Central memory CD8-positive, alpha-beta T cell (primary cell): ENCODE results near the gene PIP5K1C.
"Not testable (repeated sequence)": the region's sequence is repeated elsewhere in the genome, so short reads cannot be mapped to it uniquely, and the experiment has no call there.

Source experiments
- ATAC-seq: fragments of 150-1000 bp; cut with Tn5 transposase; replicated peaks from 2 replicates; pipeline ENCODE4 v1.10.0; 2022; ENCODE audit warnings: mild to moderate bottlenecking, moderate FRiP score, moderate number of reproducible peaks; ENCODE audit not compliant: poor library complexity, severe bottlenecking; ENCODE audit errors: extremely low read depth
- DNase-seq, 2 donors: peaks; one replicate each; pipeline ENCODE4 v3.0.0; 2021; ENCODE audit warnings: low spot score in 2 of 2
- H3K27ac Mint-ChIP-seq: one replicate; pipeline ENCODE4 v1.8.0; 2022; ENCODE audit warnings: low read depth, mild to moderate bottlenecking, moderate library complexity, mixed read lengths
- H3K27me3 Mint-ChIP-seq: one replicate; pipeline ENCODE4 v1.8.0; 2022; ENCODE audit warnings: mixed read lengths
- H3K36me3 Mint-ChIP-seq: one replicate; pipeline ENCODE4 v1.8.0; 2022; ENCODE audit warnings: mild to moderate bottlenecking, moderate library complexity, mixed read lengths; ENCODE audit not compliant: insufficient read depth
- H3K4me1 Mint-ChIP-seq: one replicate; pipeline ENCODE4 v1.8.0; 2022; ENCODE audit warnings: mixed read lengths
- H3K4me3 Mint-ChIP-seq: one replicate; pipeline ENCODE4 v1.8.0; 2022; ENCODE audit warnings: mild to moderate bottlenecking, moderate library complexity, mixed read lengths
- H3K9me3 Mint-ChIP-seq: one replicate; pipeline ENCODE4 v1.8.0; 2022; ENCODE audit warnings: mixed read lengths

The PIP5K1C gene

DNA sequence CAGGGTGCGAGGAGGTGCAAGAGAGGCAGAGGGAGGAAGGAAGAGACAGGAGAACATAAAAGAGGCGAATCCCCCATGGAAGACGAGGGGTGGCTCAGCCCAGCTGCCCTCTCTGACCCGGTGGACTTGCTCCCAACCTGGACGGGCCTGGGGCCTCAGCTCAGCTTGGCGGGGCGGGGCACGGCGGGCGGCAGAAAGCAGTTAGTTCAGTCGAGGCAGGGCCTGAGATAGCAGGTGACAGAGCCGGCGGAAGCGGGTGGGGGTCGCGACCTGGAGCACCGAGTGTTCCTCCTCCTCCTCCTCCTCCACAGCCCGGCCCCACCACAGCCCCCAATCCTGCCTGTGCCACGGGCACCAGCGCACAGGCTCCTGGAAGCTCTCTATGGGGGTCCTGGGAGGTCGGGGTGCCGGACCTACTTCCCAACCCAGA is 66.7 kb downstream of the PIP5K1C start:
- ATAC-seq (no peak), DNase-seq (no peak)
- no peaks in the 10 kb centered on the region for H3K9me3 Mint-ChIP-seq
- no peak overlapping the region for H3K4me3 Mint-ChIP-seq
- peaks cover 4% of the 10 kb centered on the region for H3K36me3 Mint-ChIP-seq
- peaks cover 6% of the 10 kb centered on the region for H3K4me1 Mint-ChIP-seq
- no peaks in the 10 kb centered on the region for H3K27me3 Mint-ChIP-seq
- peak overlapping the region; percentile 20 for H3K27ac Mint-ChIP-seq

DNA sequence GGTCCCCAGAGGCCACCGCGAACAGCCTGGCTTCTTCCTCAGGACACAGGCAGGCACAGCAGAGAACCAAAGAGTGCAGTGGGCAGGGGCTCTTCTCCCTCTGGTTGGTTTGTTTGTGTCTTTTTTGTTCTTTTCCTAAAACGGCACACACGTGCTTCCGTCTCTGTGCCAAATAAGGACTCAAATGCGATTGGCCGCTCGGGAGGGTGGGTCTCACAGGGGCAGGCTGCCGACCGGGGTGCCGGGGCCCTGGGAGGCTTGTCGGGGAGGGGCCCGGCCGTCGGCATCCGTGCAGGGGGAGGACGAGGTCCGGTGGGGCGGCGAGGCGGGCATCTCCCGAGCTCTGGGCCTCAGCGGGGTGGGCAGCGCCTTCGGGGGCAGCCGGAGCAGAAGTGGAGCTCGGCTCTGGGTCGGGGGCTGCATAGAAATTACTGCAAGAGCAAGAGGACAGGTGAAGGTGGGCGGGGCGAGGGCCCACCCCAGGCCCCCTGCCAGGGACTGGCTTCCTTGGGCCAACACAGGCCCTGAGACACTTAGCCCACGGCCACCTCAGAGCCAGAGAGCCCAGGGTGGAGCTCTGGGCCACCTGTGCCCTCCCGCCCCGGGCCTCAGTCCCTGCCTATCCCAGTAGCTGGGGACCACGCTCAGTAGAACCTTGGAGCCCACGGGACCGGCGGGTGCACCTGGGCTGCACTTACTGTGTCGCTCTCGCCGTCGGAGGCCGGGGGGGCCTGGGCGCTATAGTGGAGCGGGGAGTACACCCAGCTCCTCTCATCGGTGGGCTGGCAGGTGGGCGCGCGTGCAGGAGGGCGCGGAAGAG is 67.3 kb downstream of the PIP5K1C start:
- Mint-ChIP-seq H3K27me3 (no peaks in the 10 kb centered on the region), H3K36me3 (peaks cover 2% of the 10 kb centered on the region), H3K4me1 (peaks cover 6% of the 10 kb centered on the region), H3K27ac (peak overlapping the region; percentile 20), H3K4me3 (no peak overlapping the region), H3K9me3 (no peaks in the 10 kb centered on the region)
- ATAC-seq (no peak), DNase-seq (no peak)

GRCh38 chr19:3632098-3632497 is 68.2 kb downstream of the PIP5K1C start:
- Mint-ChIP-seq H3K27me3 (no peaks in the 10 kb centered on the region), H3K27ac (no peak overlapping the region), H3K4me1 (peaks cover 8% of the 10 kb centered on the region), H3K36me3 (peaks cover 2% of the 10 kb centered on the region), H3K4me3 (no peak overlapping the region), H3K9me3 (no peaks in the 10 kb centered on the region)
- no peak for DNase-seq
- ATAC-seq, result no peak

DNA sequence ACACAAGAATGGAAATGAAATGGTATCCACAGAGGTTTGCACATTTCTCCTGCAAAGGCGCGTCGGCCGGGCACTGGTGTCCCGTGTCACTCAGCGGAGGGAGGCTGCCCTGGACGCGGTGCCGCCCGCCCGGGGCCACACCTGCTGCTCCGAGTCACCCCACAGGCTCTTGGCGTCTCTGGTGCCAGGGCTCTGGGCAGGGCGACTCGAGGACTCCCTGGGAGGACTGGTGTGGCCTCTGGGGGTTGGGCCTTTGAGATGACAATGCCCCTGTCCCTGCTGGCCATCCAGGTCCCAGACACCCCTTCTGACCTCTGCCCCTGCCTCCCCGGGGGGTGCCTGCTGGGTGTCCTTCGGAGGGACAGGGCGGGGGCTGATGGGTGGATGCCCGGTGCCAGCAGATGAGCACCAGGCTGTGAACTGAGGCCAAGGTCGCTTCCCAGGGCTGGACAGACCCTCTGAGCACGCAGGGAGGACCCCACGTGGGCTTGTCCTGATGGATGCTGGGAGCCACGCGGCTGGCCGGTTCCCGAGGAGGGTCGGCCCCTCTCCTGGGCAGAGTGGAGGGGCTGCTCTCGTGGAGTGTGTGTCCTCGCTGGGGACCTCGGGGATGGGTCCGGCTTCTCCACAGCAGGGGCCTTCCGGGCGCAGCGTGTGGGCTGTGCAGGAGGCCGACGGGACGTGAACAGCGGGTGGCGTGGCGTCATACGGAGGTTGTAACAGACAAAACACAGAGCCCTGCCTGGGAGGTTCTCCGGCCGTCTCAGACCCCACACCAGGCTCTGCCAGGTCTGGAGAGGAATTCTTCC is 69.0 kb downstream of the PIP5K1C start:
- Mint-ChIP-seq H3K36me3 (peaks cover 7% of the 10 kb centered on the region), H3K4me1 (peaks cover 17% of the 10 kb centered on the region), H3K9me3 (no peaks in the 10 kb centered on the region), H3K27me3 (no peaks in the 10 kb centered on the region), H3K27ac (no peak overlapping the region), H3K4me3 (no peak overlapping the region)
- no peak for DNase-seq
- ATAC-seq, result no peak

DNA sequence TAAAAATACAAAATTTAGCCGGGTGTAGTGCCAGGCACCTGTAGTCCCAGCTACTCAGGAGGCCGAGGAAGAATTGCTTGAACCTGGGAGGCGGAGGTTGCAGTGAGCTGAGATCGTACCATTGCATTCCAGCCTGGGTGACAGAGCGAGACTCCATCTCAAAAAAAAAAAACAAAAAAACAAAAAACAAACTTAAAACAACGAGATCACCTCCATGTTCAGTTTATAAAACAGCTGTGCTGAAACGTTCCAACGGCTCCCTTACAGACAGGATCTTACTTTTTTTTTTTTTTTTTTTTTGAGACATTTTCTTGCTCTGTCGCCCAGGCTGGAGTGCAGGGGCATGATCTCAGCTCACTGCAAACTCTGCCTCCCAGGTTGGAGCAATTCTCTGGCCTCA is 71.5 kb downstream of the PIP5K1C start:
- not testable (repeated sequence) for H3K27me3 Mint-ChIP-seq, H3K4me3 Mint-ChIP-seq, H3K27ac Mint-ChIP-seq, H3K9me3 Mint-ChIP-seq, ATAC-seq, DNase-seq
- Mint-ChIP-seq H3K36me3 (peaks cover 12% of the 10 kb centered on the region), H3K4me1 (peaks cover 23% of the 10 kb centered on the region)

GRCh38 chr19:3627351-3627723 is 72.9 kb downstream of the PIP5K1C start:
- Mint-ChIP-seq H3K27me3 (no peaks in the 10 kb centered on the region), H3K36me3 (peaks cover 20% of the 10 kb centered on the region), H3K4me3 (peak overlapping the region; percentile 98), H3K4me1 (peaks cover 25% of the 10 kb centered on the region), H3K9me3 (no peaks in the 10 kb centered on the region), H3K27ac (peak overlapping the region; percentile 92)
- ATAC-seq (no peak), DNase-seq (no peak)

GRCh38 chr19:3626473-3627350 is 73.6 kb downstream of the PIP5K1C start, which contains the start of gene CACTIN:
Gene CACTIN (minus strand): TSS chr19:3626790. CDS start chr19:3626762, 28 bp downstream.
- ATAC-seq (peak; percentile 98), DNase-seq (peak; percentile 97 to 98)
- H3K27ac Mint-ChIP-seq, result peak within 1 kb of the TSS; percentile 92
- H3K27me3 Mint-ChIP-seq, result no peaks in the 10 kb centered on the region
- H3K36me3 Mint-ChIP-seq, result peaks cover 21% of the 10 kb centered on the region
- H3K9me3 Mint-ChIP-seq, result no peaks in the 10 kb centered on the region
- peak within 1 kb of the TSS; percentile 98 for H3K4me3 Mint-ChIP-seq
- peaks cover 29% of the 10 kb centered on the region for H3K4me1 Mint-ChIP-seq

DNA sequence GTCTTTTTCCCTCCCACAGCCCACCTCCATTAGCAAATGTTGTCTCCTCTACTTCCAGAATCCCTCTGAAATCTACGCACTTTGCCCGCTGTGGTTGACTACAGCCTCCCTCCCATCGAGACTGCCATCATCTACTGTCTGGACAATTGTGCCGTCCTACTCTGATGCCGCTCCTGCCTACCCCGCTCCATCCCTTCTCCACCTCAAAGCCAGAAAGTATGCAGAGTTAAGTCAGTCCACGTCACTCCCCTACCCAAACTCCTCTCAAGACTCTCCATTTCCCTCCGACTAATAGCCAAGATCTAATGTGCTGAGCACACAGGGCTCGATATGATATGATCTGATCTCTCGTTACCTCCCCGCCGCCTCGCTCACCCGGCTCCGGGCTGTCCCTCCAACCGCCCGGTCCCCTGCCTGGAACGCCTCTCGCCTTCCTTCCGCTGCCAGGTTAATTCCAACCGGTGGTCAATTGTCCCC is 74.2 kb downstream of the PIP5K1C start:
- peak overlapping the region; percentile 98 for H3K4me3 Mint-ChIP-seq
- H3K27ac Mint-ChIP-seq, result peak overlapping the region; percentile 92
- ATAC-seq, result no peak
- H3K4me1 Mint-ChIP-seq, result peaks cover 29% of the 10 kb centered on the region
- peaks cover 20% of the 10 kb centered on the region for H3K36me3 Mint-ChIP-seq
- H3K9me3 Mint-ChIP-seq, result no peaks in the 10 kb centered on the region
- DNase-seq, result no peak
- no peaks in the 10 kb centered on the region for H3K27me3 Mint-ChIP-seq

DNA sequence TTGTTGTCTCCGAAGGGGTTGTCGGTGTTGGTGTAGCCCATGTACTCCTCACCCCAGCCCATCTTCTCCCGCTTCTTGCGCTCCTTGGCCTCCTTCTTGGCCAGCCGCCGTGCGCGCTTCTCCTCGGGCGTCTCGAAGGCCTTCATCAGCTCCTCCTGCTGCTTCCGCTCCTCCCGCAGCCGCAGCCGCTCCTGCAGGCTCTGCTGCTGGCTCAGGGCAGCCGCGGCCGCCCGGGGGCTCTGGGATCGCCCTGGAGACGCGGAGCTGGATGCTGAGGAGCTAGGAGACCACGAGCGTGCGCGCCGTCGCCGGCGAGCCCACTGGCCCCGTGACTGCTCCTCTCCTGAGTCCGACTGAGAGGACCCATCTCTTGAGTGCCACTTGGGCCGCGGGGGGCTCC is 76.6 kb downstream of the PIP5K1C start:
- Mint-ChIP-seq H3K36me3 (peaks cover 20% of the 10 kb centered on the region), H3K4me3 (no peak overlapping the region), H3K27ac (no peak overlapping the region), H3K27me3 (no peaks in the 10 kb centered on the region), H3K4me1 (peaks cover 29% of the 10 kb centered on the region), H3K9me3 (no peaks in the 10 kb centered on the region)
- DNase-seq (no peak), ATAC-seq (no peak)

GRCh38 chr19:3622224-3622623 is 78.0 kb downstream of the PIP5K1C start:
- no peak for ATAC-seq
- H3K4me3 Mint-ChIP-seq, result no peak overlapping the region
- H3K36me3 Mint-ChIP-seq, result peaks cover 22% of the 10 kb centered on the region

GRCh38 chr19:3621689-3622088 is 78.6 kb downstream of the PIP5K1C start:
- ATAC-seq, result no peak
- H3K4me3 Mint-ChIP-seq, result no peak overlapping the region
- H3K27ac Mint-ChIP-seq, result no peak overlapping the region
- H3K36me3 Mint-ChIP-seq, result peaks cover 22% of the 10 kb centered on the region
- no peaks in the 10 kb centered on the region for H3K9me3 Mint-ChIP-seq
- no peak for DNase-seq
- H3K4me1 Mint-ChIP-seq, result peaks cover 23% of the 10 kb centered on the region
- no peaks in the 10 kb centered on the region for H3K27me3 Mint-ChIP-seq

More at GRCh38 chr19:3622224-3622623, 78.0 kb downstream of the PIP5K1C start:
- Mint-ChIP-seq H3K9me3 (no peaks in the 10 kb centered on the region), H3K27ac (no peak overlapping the region), H3K27me3 (no peaks in the 10 kb centered on the region), H3K4me1 (peaks cover 28% of the 10 kb centered on the region)
- no peak for DNase-seq
